HG03378 (cell line): ENCODE measurements around the gene OR8B12.

Experiments used
- ATAC-seq: cut with Tn5 transposase; IDR thresholded peaks from one replicate; pipeline ENCODE4 v1.9.1; 2021; ENCODE audit warnings: mild to moderate bottlenecking, moderate library complexity; ENCODE audit not compliant: unreplicated experiment

Gene OR8B12

GRCh38 chr11:124543554-124543953 is at the start of gene OR8B12:
OR8B12 (minus strand) TSS chr11:124543654; CDS start chr11:124543654, 0 bp downstream.
- no peak for ATAC-seq

- no peak for ATAC-seq
These were observed 49.2 kb upstream of the OR8B12 start for GRCh38 chr11:124592627-124593026.

DNA sequence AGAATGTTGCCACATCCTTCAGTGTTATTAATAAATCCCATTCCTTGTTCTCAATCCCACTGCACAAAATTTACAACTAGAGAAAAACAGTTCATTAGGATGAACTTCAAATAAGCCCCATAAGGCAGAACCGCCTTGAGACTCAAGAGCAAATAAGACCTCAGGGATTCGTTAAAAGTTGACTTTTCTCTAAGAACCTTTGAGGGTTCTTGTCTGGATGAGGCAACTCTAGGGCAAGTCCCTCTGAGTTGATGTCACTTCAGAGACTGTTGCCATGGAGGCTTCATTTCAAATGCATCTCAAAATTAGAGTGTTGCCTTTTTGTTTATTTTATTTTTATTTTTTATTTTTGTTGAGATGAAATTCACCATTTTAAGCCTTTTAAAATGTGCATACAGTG is 48.0 kb upstream of the OR8B12 start:
- no peak for ATAC-seq

DNA sequence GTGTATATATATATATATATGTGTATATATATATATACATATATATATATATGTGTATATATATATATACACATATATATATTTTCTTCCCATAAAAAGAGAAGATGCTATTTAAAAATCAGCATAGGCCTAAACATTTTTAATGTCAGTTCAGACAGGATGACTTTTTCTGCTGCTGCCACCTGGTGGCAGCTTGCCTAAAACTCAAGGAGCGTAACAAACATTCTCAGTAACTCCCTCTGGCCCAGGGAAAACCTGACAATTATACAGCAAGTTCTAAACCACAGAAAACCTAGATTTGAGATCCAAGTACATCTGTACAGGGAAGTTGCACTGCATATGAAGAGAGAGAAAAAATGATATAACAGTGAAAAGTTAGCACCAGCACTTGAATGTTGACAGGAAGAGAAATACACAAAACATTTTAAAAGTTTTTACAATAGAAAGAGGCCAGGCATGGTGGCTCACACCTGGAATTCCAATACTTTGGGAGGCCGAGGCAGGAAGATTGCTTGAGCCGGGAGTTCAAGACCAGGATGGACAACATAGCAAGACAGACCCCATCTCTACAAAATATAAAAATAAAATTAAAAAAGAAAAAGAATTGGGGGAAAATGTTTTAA is 42.9 kb upstream of the OR8B12 start:
- ATAC-seq = no peak

GRCh38 chr11:124584681-124585372 is 41.4 kb upstream of the OR8B12 start:
- ATAC-seq = no peak

- ATAC-seq = no peak
These were observed 40.3 kb upstream of the OR8B12 start for GRCh38 chr11:124583781-124584180.

DNA sequence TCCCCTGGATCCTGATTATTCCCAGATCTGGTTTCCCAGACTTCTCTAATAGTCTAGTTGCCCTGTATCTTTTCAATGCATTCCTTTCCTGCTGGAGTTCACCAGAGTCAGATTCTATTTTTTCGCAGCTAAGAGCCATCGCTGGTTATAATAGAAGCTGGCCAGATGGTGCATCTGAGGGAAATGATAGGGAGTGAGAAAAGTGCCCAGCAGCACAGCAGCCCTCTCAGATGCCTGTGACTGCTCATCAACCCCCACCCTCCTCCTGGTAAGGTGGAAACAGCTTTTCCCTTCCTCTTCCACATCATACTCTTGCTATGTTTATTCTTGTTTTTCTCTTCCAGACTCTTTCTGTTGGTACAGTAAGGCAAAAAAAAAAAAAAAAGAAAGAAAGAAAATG is 39.1 kb upstream of the OR8B12 start:
- no peak for ATAC-seq

DNA sequence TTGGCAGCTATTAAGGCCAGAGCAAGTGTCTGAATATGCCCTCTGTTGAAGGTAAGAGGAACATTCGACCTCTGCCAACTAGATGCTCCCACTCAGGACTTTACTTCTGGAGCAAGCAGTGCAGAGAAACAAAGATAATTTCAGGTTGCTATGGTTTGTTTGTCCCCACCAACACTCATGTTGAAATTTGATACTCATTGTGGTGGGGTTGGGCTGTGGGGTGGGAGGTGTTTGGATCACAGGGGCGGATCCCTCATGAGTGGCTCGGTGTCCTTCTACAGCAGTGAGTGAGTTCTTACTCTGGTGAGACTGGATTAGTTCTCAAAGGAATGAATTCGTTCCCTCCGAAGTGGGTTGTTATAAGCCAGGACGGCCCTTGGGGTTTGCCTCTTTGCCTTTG is 38.4 kb upstream of the OR8B12 start:
- no peak for ATAC-seq

DNA sequence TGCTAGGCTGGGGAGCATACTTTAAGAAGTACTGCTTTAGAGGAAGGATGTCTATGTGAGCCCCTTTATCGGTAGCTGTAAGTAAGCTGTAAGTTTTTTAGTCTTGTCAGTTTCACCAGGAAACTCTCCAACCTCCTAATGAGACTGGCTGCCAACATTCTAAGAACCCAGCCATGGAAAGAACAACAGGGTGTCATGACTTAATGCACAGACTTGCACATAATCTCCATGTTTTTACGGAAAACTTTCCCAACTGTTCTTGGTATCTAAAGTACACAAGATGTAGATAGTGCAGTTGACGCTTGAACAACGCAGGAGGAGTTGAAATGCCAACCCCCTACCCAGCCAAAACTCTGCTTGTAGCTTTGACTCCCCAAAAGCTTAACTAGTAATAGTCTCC is 35.3 kb upstream of the OR8B12 start:
- no peak for ATAC-seq

DNA sequence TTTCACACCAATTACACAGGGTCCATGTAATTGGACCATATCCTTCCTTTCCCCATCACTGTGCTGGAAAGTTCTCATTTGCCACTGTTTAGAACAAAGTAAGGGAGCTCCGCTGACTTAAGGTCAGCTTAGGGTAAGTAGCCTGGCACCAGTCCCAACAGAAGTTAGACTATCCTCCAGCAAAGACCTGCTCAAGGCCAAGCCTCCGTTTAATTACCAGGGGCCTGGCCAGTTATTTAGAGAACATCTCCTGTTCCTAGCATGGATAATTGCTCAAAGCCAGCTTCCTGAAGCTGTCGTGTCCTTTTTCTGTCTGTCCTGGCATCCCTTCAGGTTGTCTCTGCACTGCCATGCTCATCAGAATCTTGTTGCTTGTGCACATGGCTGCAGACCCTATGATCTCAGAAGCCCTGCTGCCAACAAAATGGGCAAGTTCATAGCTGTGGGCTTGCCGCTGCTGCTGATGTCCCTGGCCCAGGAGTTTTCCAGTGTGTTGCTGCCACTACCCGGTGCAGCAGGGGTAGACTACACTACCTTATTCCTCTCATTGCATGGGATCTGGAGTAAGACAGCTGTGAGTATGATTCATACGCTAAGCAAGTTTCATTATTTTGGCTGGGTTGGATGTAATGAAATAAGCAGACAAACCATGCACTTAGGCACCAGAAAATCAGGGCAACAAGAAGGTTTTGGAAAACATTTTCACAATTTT is 34.4 kb upstream of the OR8B12 start:
- ATAC-seq = no peak

GRCh38 chr11:124570160-124570559 is 26.7 kb upstream of the OR8B12 start:
- no peak for ATAC-seq

DNA sequence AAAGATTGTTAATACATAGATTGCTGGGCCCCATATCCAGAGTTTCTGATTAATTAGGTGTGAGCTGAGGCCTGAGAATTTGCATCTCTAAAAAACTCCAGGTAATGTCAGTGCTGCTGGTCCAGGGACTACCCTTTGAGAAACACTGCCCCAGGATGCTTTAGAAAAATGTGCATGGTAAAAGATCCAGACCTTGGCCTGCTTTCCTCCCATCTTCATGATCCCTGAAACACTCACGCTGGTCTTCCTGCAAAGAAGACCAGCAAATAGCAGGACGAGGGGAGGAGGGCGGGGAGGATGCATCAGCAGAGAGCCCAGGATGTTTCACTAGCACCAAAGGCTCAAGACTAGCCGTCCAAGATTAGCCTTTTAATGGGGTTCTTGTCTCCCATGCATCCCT is 26.2 kb upstream of the OR8B12 start, which contains the start of gene OR8A1:
Gene OR8A1 (plus strand): TSS at position 301 of the 400 bp plus-strand sequence. CDS start 123 bp downstream, outside the sequence.
- no peak for ATAC-seq

- ATAC-seq = no peak
These were observed 13.4 kb upstream of the OR8B12 start for GRCh38 chr11:124556828-124557227.

DNA sequence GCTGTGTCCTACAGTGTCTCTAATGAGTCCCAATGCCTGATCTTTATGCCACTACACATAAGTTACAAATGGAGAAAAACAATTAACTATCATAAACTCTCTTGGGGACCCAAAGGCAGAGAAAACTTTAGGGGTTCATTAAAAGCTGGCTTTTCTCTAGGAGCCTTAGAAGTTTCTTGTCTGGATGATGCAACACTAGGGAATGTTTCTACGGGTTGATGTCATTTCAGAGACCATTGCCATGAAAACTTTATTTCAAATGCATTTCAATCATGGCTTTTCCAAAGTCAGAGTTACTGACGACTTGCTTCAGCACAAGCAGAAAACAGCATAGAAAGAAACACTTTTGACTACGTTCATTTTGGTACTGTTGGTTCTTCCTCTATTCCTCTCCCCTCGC is 8.5 kb upstream of the OR8B12 start:
- ATAC-seq = no peak

GRCh38 chr11:124551189-124551588 is 7.7 kb upstream of the OR8B12 start:
- ATAC-seq = no peak

DNA sequence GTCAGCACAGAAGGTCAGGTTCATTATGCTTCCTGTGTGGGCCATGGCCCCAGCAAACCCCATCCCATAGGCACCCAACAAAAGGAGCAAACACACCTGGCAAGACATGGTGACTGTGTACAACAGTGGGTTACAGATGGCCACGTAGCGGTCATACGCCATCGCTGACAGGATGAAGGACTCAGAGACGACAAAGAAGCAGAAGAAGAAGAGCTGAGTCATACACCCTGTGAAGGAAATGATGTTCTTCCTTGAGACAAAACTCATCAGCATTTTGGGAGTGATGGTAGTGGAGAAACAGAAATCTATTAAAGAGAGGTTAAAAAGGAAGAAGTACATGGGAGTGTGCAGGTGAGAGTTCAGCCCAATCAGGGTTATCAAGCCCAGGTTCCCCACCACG is 309 bp downstream of the OR8B12 start:
- ATAC-seq = no peak

DNA sequence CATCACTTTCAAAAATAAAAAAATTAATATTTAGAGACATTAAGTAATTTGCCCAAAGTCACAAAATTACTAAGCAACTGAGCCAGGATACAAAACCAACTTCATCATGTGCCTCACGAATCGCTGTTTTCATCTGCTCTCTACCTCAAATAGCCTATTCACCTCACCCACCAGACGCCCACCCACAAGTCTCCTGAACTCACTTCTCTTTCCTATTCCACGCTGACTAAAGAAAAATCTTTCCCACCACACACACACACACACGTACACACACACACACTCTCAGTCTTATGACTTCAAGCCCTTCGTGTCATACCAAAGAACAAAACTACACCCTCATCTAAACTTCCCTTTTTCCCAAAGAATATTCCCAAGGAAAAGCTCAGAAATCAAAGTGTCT is 2.2 kb downstream of the OR8B12 start:
- no peak for ATAC-seq

GRCh38 chr11:124538019-124538418 is 5.4 kb downstream of the OR8B12 start:
- no peak for ATAC-seq

GRCh38 chr11:124536520-124536919 is 6.9 kb downstream of the OR8B12 start:
- ATAC-seq = no peak

DNA sequence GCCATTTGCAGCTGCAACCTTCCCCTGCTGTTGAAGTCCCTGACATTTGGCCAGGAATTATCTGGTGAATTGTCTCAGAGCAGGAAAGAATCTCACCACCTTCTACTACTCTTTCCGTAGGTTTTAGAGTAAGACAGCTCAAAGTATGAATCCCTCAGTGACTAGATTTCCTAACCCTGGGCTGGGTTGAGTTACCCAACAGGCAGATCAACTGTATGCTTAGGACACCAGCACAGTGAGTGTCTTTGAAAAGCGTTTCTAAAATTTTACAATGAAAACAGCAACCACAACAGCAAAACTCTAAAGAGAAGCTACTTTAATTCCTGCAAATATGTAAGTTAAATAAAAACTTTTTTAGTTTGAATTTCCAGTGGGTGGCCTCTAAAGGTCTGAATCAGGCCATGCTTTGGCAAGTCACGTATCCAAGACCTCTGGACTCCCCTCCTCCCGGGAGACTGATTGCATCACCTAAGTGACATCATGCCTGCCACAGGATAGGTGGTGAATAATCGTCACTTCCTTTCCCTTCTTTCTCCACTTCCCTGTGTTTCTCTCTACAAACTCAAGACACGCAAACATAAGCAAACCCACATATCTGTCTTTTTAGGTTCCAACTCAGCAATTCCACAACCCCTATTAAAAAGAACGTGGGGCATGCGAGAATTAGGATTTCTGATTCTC is 7.8 kb downstream of the OR8B12 start:
- ATAC-seq = no peak

GRCh38 chr11:124534051-124534450 is 9.4 kb downstream of the OR8B12 start:
- no peak for ATAC-seq
